Hepatocyte (in vitro differentiated cells): ENCODE measurements around the gene PPP2R5C. TPM values are rescaled to one million over a fixed set of nuclear protein-coding genes. Genes with fewer than 3 reads are reported as not detected.

Source experiments
- DNase-seq: peaks from one replicate; pipeline ENCODE4 v3.0.0-alpha.2; 2016; ENCODE audit warnings: low spot score
- H2AFZ ChIP-seq: fragments of 200-600 bp; sonication (generic); 2 replicates; pipeline ENCODE4 v1.6.0; 2016; ENCODE audit warnings: antibody characterized with exemption, mild to moderate bottlenecking
- H3K27ac ChIP-seq: fragments of 200-600 bp; sonication (generic); 2 replicates; pipeline ENCODE4 v1.5.1; 2016; ENCODE audit warnings: mild to moderate bottlenecking
- H3K27me3 ChIP-seq: fragments of 200-600 bp; sonication (generic); 2 replicates; pipeline ENCODE4 v1.6.1; 2016
- H3K36me3 ChIP-seq: fragments of 200-600 bp; sonication (generic); replicated peaks from 2 replicates; pipeline ENCODE4 v1.5.1; 2016; ENCODE audit warnings: low read depth; ENCODE audit not compliant: insufficient read depth
- H3K4me1 ChIP-seq: fragments of 200-600 bp; sonication (generic); 2 replicates; pipeline ENCODE4 v1.5.1; 2016; ENCODE audit warnings: mild to moderate bottlenecking, moderate library complexity; ENCODE audit not compliant: insufficient read depth
- H3K4me2 ChIP-seq: fragments of 200-600 bp; sonication (generic); 2 replicates; pipeline ENCODE4 v1.6.0; 2016
- H3K4me3 ChIP-seq: fragments of 200-600 bp; sonication (generic); 2 replicates; pipeline ENCODE4 v1.5.1; 2016; ENCODE audit warnings: mild to moderate bottlenecking
- H3K79me2 ChIP-seq: fragments of 200-600 bp; sonication (generic); 2 replicates; pipeline ENCODE4 v1.6.0; 2017; ENCODE audit warnings: mild to moderate bottlenecking
- H3K9me2 ChIP-seq: fragments of 200-600 bp; sonication (generic); replicated peaks from 2 replicates; pipeline ENCODE4 v1.6.0; 2017; ENCODE audit warnings: mild to moderate bottlenecking; ENCODE audit not compliant: insufficient read depth
- H3K9me3 ChIP-seq: fragments of 200-600 bp; sonication (generic); 2 replicates; pipeline ENCODE4 v1.5.1; 2016; ENCODE audit warnings: low read depth, mild to moderate bottlenecking
- H4K20me1 ChIP-seq: fragments of 200-600 bp; sonication (generic); 2 replicates; pipeline ENCODE4 v1.6.0; 2016; ENCODE audit warnings: mild to moderate bottlenecking; ENCODE audit not compliant: insufficient read depth, poor library complexity, severe bottlenecking
- EZH2 ChIP-seq: fragments of 200-600 bp; sonication (generic); IDR thresholded peaks from 2 replicates; pipeline ENCODE4 v1.6.1; 2016; ENCODE audit warnings: antibody characterized with exemption, mild to moderate bottlenecking, borderline replicate concordance
- EZH2phosphoT487 ChIP-seq: fragments of 200-600 bp; sonication (generic); IDR thresholded peaks from one replicate; pipeline ENCODE4 v1.6.1; 2018; ENCODE audit warnings: antibody characterized with exemption, mild to moderate bottlenecking, low read depth, moderate library complexity; ENCODE audit not compliant: unreplicated experiment, severe bottlenecking
- WGBS: methylation state at CpG from one replicate; pipeline ENCODE4 v1.1.6; 2016; ENCODE audit warnings: low lambda C conversion rate; ENCODE audit errors: missing lambda C conversion rate; 5-methylcytosine and 5-hydroxymethylcytosine counted together
- polyA plus RNA-seq: library from polyadenylated mRNA; unstranded; fragments of >200 nt; fragmentation: Nextera tagmentation; extraction: Ambion mirVana; gene quantifications from 2 replicates; pipeline ENCODE4 v1.2.1, GENCODE V29; 2016
- total RNA-seq: library from RNA; depleted of rRNA; stranded (reverse); fragments of >200 nt; gene quantifications from 2 replicates; pipeline ENCODE4 v1.2.3, GENCODE V29; 2014
- TF ChIP-seq, protein P1 (sequence below): fragments of 200-600 bp; sonication (generic); IDR thresholded peaks from 2 replicates; pipeline ENCODE4 v1.5.1; 2016; ENCODE audit warnings: antibody characterized with exemption, mild to moderate bottlenecking; ENCODE audit not compliant: poor library complexity

The PPP2R5C gene
- total and polyA plus RNA-seq, 2 experiments from 2014 or later = 47.4 to 78.0 TPM

DNA sequence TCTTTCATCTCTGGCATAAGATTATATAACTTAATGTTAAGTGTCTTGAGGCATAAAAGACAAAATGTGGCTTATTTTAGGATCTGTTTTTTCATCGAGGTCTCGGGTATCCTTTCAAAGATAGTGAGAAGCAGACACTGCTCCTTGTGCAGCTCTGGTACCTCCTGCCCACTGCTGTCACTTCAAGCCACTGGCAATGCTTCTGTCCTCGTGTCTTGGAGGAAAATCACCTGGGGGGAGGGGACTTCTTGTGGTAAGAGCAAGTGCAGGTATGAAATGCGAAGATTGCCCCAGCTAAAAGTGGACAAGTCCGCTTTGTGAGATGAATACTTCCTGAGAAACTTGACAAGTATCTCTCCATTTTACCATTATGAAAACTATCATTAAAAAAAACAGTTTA lies 165.1 kb downstream of the PPP2R5C start:
- 90% methylated on average over 5 of the region's 5 CpGs for WGBS
- H3K9me3 ChIP-seq = no peaks in the 10 kb centered on the region
- H3K27me3 ChIP-seq = no peaks in the 10 kb centered on the region
- H3K36me3 ChIP-seq = no peaks in the 10 kb centered on the region
- H3K79me2 ChIP-seq = no peaks in the 10 kb centered on the region
- no peak for DNase-seq
- no peaks in the 10 kb centered on the region for H3K4me1 ChIP-seq
- H3K4me3 ChIP-seq = no peak overlapping the region
- no peak overlapping the region for H2AFZ ChIP-seq
- H3K27ac ChIP-seq = no peak overlapping the region
- no peaks in the 10 kb centered on the region for H4K20me1 ChIP-seq
- H3K9me2 ChIP-seq = no peaks in the 10 kb centered on the region
- H3K4me2 ChIP-seq = no peak overlapping the region
- TF ChIP-seq EZH2phosphoT487 = no peak
- TF ChIP-seq EZH2 = no peak
- TF ChIP-seq, protein P1, sequence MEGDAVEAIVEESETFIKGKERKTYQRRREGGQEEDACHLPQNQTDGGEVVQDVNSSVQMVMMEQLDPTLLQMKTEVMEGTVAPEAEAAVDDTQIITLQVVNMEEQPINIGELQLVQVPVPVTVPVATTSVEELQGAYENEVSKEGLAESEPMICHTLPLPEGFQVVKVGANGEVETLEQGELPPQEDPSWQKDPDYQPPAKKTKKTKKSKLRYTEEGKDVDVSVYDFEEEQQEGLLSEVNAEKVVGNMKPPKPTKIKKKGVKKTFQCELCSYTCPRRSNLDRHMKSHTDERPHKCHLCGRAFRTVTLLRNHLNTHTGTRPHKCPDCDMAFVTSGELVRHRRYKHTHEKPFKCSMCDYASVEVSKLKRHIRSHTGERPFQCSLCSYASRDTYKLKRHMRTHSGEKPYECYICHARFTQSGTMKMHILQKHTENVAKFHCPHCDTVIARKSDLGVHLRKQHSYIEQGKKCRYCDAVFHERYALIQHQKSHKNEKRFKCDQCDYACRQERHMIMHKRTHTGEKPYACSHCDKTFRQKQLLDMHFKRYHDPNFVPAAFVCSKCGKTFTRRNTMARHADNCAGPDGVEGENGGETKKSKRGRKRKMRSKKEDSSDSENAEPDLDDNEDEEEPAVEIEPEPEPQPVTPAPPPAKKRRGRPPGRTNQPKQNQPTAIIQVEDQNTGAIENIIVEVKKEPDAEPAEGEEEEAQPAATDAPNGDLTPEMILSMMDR = no peak

DNA sequence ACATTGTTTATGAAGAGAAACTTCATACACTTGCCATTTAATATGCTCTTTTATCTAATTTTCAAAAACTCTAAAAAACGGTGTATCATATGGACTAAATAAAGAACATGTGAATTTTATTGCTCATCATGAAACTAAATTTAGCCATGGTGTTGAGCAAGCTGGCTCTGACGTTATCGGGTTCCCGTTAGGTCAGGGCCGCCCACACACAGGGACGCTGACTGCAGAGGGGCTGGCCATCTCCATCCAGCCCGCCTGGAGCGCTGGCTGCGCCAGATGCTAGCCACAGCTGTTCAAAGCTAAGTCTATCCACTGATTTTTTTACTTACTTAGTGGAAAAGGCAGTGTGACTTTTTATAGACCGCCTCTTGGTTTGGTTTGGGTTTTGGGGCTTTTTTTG lies 166.3 kb downstream of the PPP2R5C start:
- Histone ChIP-seq H3K79me2 (no peaks in the 10 kb centered on the region), H3K27ac (no peak overlapping the region), H4K20me1 (no peaks in the 10 kb centered on the region), H3K36me3 (no peaks in the 10 kb centered on the region), H2AFZ (no peak overlapping the region), H3K4me3 (no peak overlapping the region), H3K9me2 (no peaks in the 10 kb centered on the region), H3K4me1 (no peaks in the 10 kb centered on the region), H3K9me3 (no peaks in the 10 kb centered on the region), H3K27me3 (no peaks in the 10 kb centered on the region), H3K4me2 (no peak overlapping the region)
- peak; percentile 51 for DNase-seq
- 75% methylated on average over 10 of the region's 10 CpGs for whole genome bisulfite sequencing
- TF ChIP-seq EZH2phosphoT487 = no peak
- TF ChIP-seq EZH2 = no peak
- TF ChIP-seq, protein P1 = no peak

DNA sequence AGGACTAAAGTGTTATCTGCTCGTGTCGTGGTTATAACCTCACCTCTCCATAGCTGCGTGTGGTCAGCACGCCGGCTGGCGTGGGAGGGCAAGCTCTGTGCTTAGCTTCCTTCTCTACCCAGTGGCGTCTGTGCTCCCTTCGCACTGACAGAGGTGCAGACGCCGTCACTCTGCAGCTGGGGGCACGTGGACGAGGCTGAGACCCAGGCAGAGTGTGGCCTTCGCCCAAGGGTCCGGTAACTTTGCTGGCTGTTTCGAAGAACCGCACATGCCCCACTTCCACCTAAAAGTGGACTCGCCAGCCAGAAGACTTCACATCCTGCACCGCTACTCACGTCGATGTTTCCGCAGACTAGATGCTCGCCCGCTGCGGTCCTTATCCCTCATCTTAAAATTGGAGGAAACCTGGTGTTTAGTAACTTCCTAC lies 166.9 kb downstream of the PPP2R5C start:
- H3K9me3 ChIP-seq = no peaks in the 10 kb centered on the region
- H3K27me3 ChIP-seq = no peaks in the 10 kb centered on the region
- DNase-seq = no peak
- H4K20me1 ChIP-seq = no peaks in the 10 kb centered on the region
- no peak overlapping the region for H2AFZ ChIP-seq
- WGBS = 98% methylated on average over 24 of the region's 24 CpGs
- no peaks in the 10 kb centered on the region for H3K4me1 ChIP-seq
- H3K9me2 ChIP-seq = no peaks in the 10 kb centered on the region
- no peaks in the 10 kb centered on the region for H3K36me3 ChIP-seq
- TF ChIP-seq EZH2 = no peak
- TF ChIP-seq EZH2phosphoT487 = no peak
- TF ChIP-seq, protein P1 = no peak
- H3K4me3 ChIP-seq = no peak overlapping the region
- H3K4me2 ChIP-seq = no peak overlapping the region
- no peak overlapping the region for H3K27ac ChIP-seq
- no peaks in the 10 kb centered on the region for H3K79me2 ChIP-seq

DNA sequence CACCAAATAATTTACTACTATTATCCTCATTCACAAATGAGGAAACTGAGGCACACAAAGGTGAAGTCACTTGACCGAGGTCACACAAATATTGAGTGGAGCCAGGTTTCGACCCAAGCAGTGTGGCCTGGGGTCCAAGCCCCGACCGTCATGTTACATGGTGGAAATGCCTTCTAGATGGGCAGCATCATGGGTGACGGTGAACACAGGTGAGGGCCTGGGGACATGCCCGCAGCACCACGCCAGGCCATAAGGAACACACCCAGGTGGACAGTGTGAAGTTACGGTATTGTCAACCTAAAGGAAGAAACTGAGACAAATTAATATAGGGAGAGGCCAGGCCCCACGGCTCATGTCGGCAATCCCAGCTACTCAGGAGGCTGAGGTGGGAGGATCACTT lies 167.6 kb downstream of the PPP2R5C start:
- TF ChIP-seq, protein P1 = no peak
- no peak for TF ChIP-seq EZH2
- TF ChIP-seq EZH2phosphoT487 = no peak
- DNase-seq = no peak
- Histone ChIP-seq H3K9me2 (no peaks in the 10 kb centered on the region), H3K27ac (no peak overlapping the region), H3K4me3 (no peak overlapping the region), H2AFZ (no peak overlapping the region), H3K79me2 (no peaks in the 10 kb centered on the region), H3K27me3 (no peaks in the 10 kb centered on the region), H3K4me1 (no peaks in the 10 kb centered on the region), H3K4me2 (no peak overlapping the region), H3K36me3 (no peaks in the 10 kb centered on the region), H3K9me3 (no peaks in the 10 kb centered on the region), H4K20me1 (no peaks in the 10 kb centered on the region)
- WGBS = 96% methylated on average over 10 of the region's 10 CpGs
